Measurements from ENCODE around the gene TMOD2.

Gene TMOD2

GRCh38 chr15:51846463-51847230, 95.2 kb downstream of the TMOD2 start:
- H3K4me3 ChIP-seq (ENCODE audit: low read depth, low read length) = no peak overlapping the region
- no peak for TF ChIP-seq CTCF (IDR thresholded peaks at IDR 0.05; ENCODE audit: insufficient read depth, low read depth, low read length, missing control alignments)
- no peak for DNase-seq (ENCODE audit: low read depth)

DNA sequence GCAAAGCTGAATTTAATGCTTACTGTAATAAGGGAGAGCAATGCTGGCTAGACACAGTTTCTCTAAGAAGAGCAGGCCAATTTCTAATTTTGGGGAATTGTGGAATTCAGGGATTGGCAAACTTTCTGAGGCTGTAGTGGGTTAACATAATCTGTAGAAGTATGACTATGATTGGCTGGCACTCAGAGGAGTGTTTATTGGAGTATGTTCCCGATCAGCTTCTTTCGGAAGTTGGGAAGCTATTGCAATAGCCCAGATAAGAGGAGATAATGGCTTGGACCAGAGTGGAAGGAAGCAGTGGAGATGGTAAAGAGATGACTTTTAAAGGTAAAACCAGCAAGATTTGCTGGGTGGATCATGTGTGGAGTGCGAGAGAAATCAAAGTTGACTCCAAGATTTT, 97.4 kb downstream of the TMOD2 start:
- no peak for TF ChIP-seq CTCF (IDR thresholded peaks at IDR 0.05; ENCODE audit: insufficient read depth, low read depth, low read length, missing control alignments)
- no peak for DNase-seq (ENCODE audit: low read depth)
- H3K4me3 ChIP-seq (ENCODE audit: low read depth, low read length) = no peak overlapping the region

- DNase-seq (ENCODE audit: low read depth) = no peak
- TF ChIP-seq CTCF (IDR thresholded peaks at IDR 0.05; ENCODE audit: insufficient read depth, low read depth, low read length, missing control alignments) = no peak
- H3K4me3 ChIP-seq (ENCODE audit: low read depth, low read length) = no peak overlapping the region
Measured at GRCh38 chr15:51849860-51850259, 98.5 kb downstream of the TMOD2 start.

- no peak for DNase-seq (ENCODE audit: low read depth)
Measured at GRCh38 chr15:51853998-51854397, 102.6 kb downstream of the TMOD2 start.

GRCh38 chr15:51855612-51856011, 104.2 kb downstream of the TMOD2 start:
- no peak for TF ChIP-seq CTCF (IDR thresholded peaks at IDR 0.05; ENCODE audit: insufficient read depth, low read depth, low read length, missing control alignments)
- H3K4me3 ChIP-seq (ENCODE audit: low read depth, low read length) = no peak overlapping the region
- no peak for DNase-seq (ENCODE audit: low read depth)

More at GRCh38 chr15:51853998-51854397, 102.6 kb downstream of the TMOD2 start:
- no peak overlapping the region for H3K4me3 ChIP-seq (ENCODE audit: low read depth, low read length)
- TF ChIP-seq CTCF (IDR thresholded peaks at IDR 0.05; ENCODE audit: insufficient read depth, low read depth, low read length, missing control alignments) = no peak

GRCh38 chr15:51856714-51857380, 105.5 kb downstream of the TMOD2 start:
- DNase-seq (ENCODE audit: low read depth) = no peak
- H3K4me3 ChIP-seq (ENCODE audit: low read depth, low read length) = no peak overlapping the region
- no peak for TF ChIP-seq CTCF (IDR thresholded peaks at IDR 0.05; ENCODE audit: insufficient read depth, low read depth, low read length, missing control alignments)

All from GM12865 (cell line).